ENCODE data around the gene MYH7.

MYH7 gene

GRCh38 chr14:23435543-23436326 is at the start of gene MYH7:
MYH7 (minus strand) TSS chr14:23435660; CDS start chr14:23433732, 1,928 bp downstream.
- DNase-seq, result no peak

- peak; percentile 65 for DNase-seq
Observed at GRCh38 chr14:23483236-23483854, 47.9 kb upstream of the MYH7 start.

GRCh38 chr14:23482823-23483148 is 47.3 kb upstream of the MYH7 start:
- DNase-seq, result no peak

GRCh38 chr14:23481979-23482822 is 46.7 kb upstream of the MYH7 start:
- DNase-seq, result peak; percentile 27

- peak; percentile 53 for DNase-seq
Observed at GRCh38 chr14:23481362-23481970, 46.0 kb upstream of the MYH7 start.

- DNase-seq, result peak; percentile 90
Observed at GRCh38 chr14:23478109-23478759, 42.8 kb upstream of the MYH7 start.

GRCh38 chr14:23470947-23471346 is 35.5 kb upstream of the MYH7 start:
- no peak for DNase-seq

GRCh38 chr14:23469906-23470403 is 34.5 kb upstream of the MYH7 start:
- DNase-seq, result no peak

GRCh38 chr14:23469127-23469905 is 33.9 kb upstream of the MYH7 start, which contains the start of gene NGDN:
NGDN (plus strand) TSS chr14:23469703; CDS start chr14:23469716, 13 bp downstream.
- peak; percentile 100 for DNase-seq

GRCh38 chr14:23468704-23469126 is 33.3 kb upstream of the MYH7 start:
- no peak for DNase-seq

GRCh38 chr14:23465261-23465660 is 29.8 kb upstream of the MYH7 start:
- no peak for DNase-seq

- DNase-seq, result no peak
Observed at GRCh38 chr14:23464700-23465099, 29.2 kb upstream of the MYH7 start.

GRCh38 chr14:23460960-23461359 is 25.5 kb upstream of the MYH7 start:
- DNase-seq, result no peak

- DNase-seq, result no peak
Observed at GRCh38 chr14:23457587-23458445, 22.4 kb upstream of the MYH7 start.

GRCh38 chr14:23456883-23457586 is 21.6 kb upstream of the MYH7 start:
- peak; percentile 71 for DNase-seq

GRCh38 chr14:23454445-23454856 is 19.0 kb upstream of the MYH7 start:
- peak; percentile 96 for DNase-seq

GRCh38 chr14:23452237-23452636 is 16.8 kb upstream of the MYH7 start:
- DNase-seq, result no peak

- no peak for DNase-seq
Observed at GRCh38 chr14:23450379-23450778, 14.9 kb upstream of the MYH7 start.

GRCh38 chr14:23449314-23449713 is 13.9 kb upstream of the MYH7 start:
- no peak for DNase-seq

Measured in hematopoietic multipotent progenitor cell treated with erythropoietin and hydrocortisone succinate and interleukin-3 and kit ligand, for 4 days (in vitro differentiated cells).